ENCODE measurements around the gene KLHL8.

KLHL8 gene

GRCh38 chr4:87179751-87180150 is 40.7 kb downstream of the KLHL8 start:
- Histone ChIP-seq H3K9me3 (ENCODE audit: control insufficient read depth, insufficient read depth, low read length) (no peaks in the 10 kb centered on the region), H3K27ac (ENCODE audit: low read depth, low read length) (no peak overlapping the region), H3K36me3 (ENCODE audit: control insufficient read depth, low read length) (0 out of 2 replicates have a peak, but pooled peaks cover 3% of the 10 kb centered on the region), H3K4me3 (ENCODE audit: low read length) (no peak overlapping the region), H4K20me1 (ENCODE audit: control insufficient read depth, insufficient read depth, low read depth, low read length) (no peaks in the 10 kb centered on the region), H3K9me2 (replicated peaks; ENCODE audit: control insufficient read depth, low read length) (no peaks in the 10 kb centered on the region), H3K4me1 (ENCODE audit: control insufficient read depth, low read length) (no peaks in the 10 kb centered on the region), H3F3A (ENCODE audit: control insufficient read depth, insufficient read depth) (no peaks in the 10 kb centered on the region), H3K79me2 (ENCODE audit: control insufficient read depth, low read length) (no peaks in the 10 kb centered on the region), H3K4me2 (ENCODE audit: low read length) (no peak overlapping the region), H3K27me3 (ENCODE audit: control insufficient read depth, low read length) (no peaks in the 10 kb centered on the region)
- TF ChIP-seq EZH2phosphoT487 (IDR thresholded peaks at IDR 0.05; ENCODE audit: borderline replicate concordance, low read length) (no peak), CTCF (IDR thresholded peaks at IDR 0.05; ENCODE audit: low read depth, low read length, poor library complexity, severe bottlenecking) (no peak)

GRCh38 chr4:87174672-87175071 is 45.7 kb downstream of the KLHL8 start:
- no peaks in the 10 kb centered on the region for H3K27me3 ChIP-seq (ENCODE audit: control insufficient read depth, low read length)
- no peak for TF ChIP-seq CTCF (IDR thresholded peaks at IDR 0.05; ENCODE audit: low read depth, low read length, poor library complexity, severe bottlenecking)
- no peak for TF ChIP-seq EZH2phosphoT487 (IDR thresholded peaks at IDR 0.05; ENCODE audit: borderline replicate concordance, low read length)

GRCh38 chr4:87171944-87172343 is 48.5 kb downstream of the KLHL8 start:
- no peaks in the 10 kb centered on the region for H3K27me3 ChIP-seq (ENCODE audit: control insufficient read depth, low read length)

More at GRCh38 chr4:87174672-87175071, 45.7 kb downstream of the KLHL8 start:
- Histone ChIP-seq H3K79me2 (ENCODE audit: control insufficient read depth, low read length) (no peaks in the 10 kb centered on the region), H3K9me3 (ENCODE audit: control insufficient read depth, insufficient read depth, low read length) (no peaks in the 10 kb centered on the region), H4K20me1 (ENCODE audit: control insufficient read depth, insufficient read depth, low read depth, low read length) (no peaks in the 10 kb centered on the region), H3K9me2 (replicated peaks; ENCODE audit: control insufficient read depth, low read length) (no peaks in the 10 kb centered on the region), H3F3A (ENCODE audit: control insufficient read depth, insufficient read depth) (no peaks in the 10 kb centered on the region), H3K4me1 (ENCODE audit: control insufficient read depth, low read length) (no peaks in the 10 kb centered on the region), H3K4me3 (ENCODE audit: low read length) (no peak overlapping the region), H3K27ac (ENCODE audit: low read depth, low read length) (no peak overlapping the region), H3K4me2 (ENCODE audit: low read length) (no peak overlapping the region), H3K36me3 (ENCODE audit: control insufficient read depth, low read length) (peaks cover 9% of the 10 kb centered on the region)

More at GRCh38 chr4:87171944-87172343, 48.5 kb downstream of the KLHL8 start:
- Histone ChIP-seq H3K4me2 (ENCODE audit: low read length) (no peak overlapping the region), H3K27ac (ENCODE audit: low read depth, low read length) (no peak overlapping the region), H3F3A (ENCODE audit: control insufficient read depth, insufficient read depth) (no peaks in the 10 kb centered on the region), H4K20me1 (ENCODE audit: control insufficient read depth, insufficient read depth, low read depth, low read length) (no peaks in the 10 kb centered on the region), H3K4me3 (ENCODE audit: low read length) (no peak overlapping the region), H3K4me1 (ENCODE audit: control insufficient read depth, low read length) (no peaks in the 10 kb centered on the region), H3K9me3 (ENCODE audit: control insufficient read depth, insufficient read depth, low read length) (no peaks in the 10 kb centered on the region), H3K36me3 (ENCODE audit: control insufficient read depth, low read length) (peaks cover 16% of the 10 kb centered on the region), H3K79me2 (ENCODE audit: control insufficient read depth, low read length) (no peaks in the 10 kb centered on the region), H3K9me2 (replicated peaks; ENCODE audit: control insufficient read depth, low read length) (no peaks in the 10 kb centered on the region)
- TF ChIP-seq EZH2phosphoT487 (IDR thresholded peaks at IDR 0.05; ENCODE audit: borderline replicate concordance, low read length) (no peak), CTCF (IDR thresholded peaks at IDR 0.05; ENCODE audit: low read depth, low read length, poor library complexity, severe bottlenecking) (no peak)

Data from DOHH2 (cell line).